Lower leg skin (tissue), 3 donors: ENCODE measurements around the gene PCSK5.

Experiments used
- CTCF ChIP-seq, 3 donors: fragments of 450-650 bp; IDR thresholded peaks; one replicate each; pipeline ENCODE4 v1.5.1; 2016; ENCODE audit warnings: antibody characterized with exemption in 3 of 3, mild to moderate bottlenecking in 3 of 3, moderate library complexity in 2 of 3
- POLR2A ChIP-seq, 2 donors: fragments of 450-650 bp; IDR thresholded peaks; one replicate each; pipeline ENCODE4 v1.6.1; 2016 to 2017; ENCODE audit warnings: antibody characterized with exemption in 2 of 2, mild to moderate bottlenecking in 1 of 2, moderate library complexity in 1 of 2

GRCh38 chr9:76101075-76101474, 210.6 kb downstream of the PCSK5 start:
- TF ChIP-seq CTCF (IDR thresholded peaks at IDR 0.05) (no peak), POLR2A (IDR thresholded peaks at IDR 0.05) (no peak)
